Measurements from ENCODE around the gene ZNF813. TPM values are rescaled to one million over a fixed set of nuclear protein-coding genes. Genes with fewer than 3 reads are reported as not detected.

Gene ZNF813
- total and polyA plus RNA-seq, 2 experiments from 2014 or later, result 6.4 to 29.3 TPM

DNA sequence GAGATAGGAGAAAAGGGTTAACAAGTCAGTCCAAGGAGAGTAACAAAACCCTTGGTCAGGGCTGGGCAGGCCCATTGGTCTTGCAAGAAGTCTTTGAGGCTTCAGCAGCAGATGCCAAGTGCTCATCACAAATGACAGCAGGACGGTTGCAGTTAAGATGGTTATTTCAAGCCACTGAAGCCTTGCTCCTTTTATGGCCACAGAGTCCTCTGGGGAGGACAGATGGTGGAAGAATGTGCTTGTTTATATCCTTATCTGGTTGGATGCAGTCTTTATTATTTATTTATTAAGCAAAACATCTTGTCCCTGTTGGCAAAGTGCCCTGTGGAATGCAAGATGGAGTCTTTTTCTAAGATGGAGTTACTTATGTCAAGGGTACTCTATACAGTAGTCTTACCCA, 51.2 kb downstream of the ZNF813 start:
- peaks cover 28% of the 10 kb centered on the region for H3K79me2 ChIP-seq (replicated peaks; ENCODE audit: insufficient read depth)
- no peak overlapping the region for H3K4me3 Mint-ChIP-seq
- no peak overlapping the region for H3K4me2 ChIP-seq
- peaks cover 15% of the 10 kb centered on the region; the same call in 1 of the 2 replicates for H3K4me1 ChIP-seq (ENCODE audit: insufficient read depth)
- no peak overlapping the region for H3K27ac Mint-ChIP-seq
- TF ChIP-seq NANOG (IDR thresholded peaks at IDR 0.05; ENCODE audit: borderline replicate concordance), result no peak
- TF ChIP-seq ZNF114 (CRISPR knock-in tag; IDR thresholded peaks at IDR 0.05), result no peak
- TF ChIP-seq, protein P1, sequence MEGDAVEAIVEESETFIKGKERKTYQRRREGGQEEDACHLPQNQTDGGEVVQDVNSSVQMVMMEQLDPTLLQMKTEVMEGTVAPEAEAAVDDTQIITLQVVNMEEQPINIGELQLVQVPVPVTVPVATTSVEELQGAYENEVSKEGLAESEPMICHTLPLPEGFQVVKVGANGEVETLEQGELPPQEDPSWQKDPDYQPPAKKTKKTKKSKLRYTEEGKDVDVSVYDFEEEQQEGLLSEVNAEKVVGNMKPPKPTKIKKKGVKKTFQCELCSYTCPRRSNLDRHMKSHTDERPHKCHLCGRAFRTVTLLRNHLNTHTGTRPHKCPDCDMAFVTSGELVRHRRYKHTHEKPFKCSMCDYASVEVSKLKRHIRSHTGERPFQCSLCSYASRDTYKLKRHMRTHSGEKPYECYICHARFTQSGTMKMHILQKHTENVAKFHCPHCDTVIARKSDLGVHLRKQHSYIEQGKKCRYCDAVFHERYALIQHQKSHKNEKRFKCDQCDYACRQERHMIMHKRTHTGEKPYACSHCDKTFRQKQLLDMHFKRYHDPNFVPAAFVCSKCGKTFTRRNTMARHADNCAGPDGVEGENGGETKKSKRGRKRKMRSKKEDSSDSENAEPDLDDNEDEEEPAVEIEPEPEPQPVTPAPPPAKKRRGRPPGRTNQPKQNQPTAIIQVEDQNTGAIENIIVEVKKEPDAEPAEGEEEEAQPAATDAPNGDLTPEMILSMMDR (conservative IDR thresholded peaks at IDR 0.05; ENCODE audit: low read depth in 2 of 2), result no peak
- TF ChIP-seq EZH2phosphoT487 (IDR thresholded peaks at IDR 0.05; ENCODE audit: unreplicated experiment), result no peak
- TF ChIP-seq POLR2AphosphoS5 (IDR thresholded peaks at IDR 0.05; ENCODE audit: low read depth), result no peak
- TF ChIP-seq, protein P2, sequence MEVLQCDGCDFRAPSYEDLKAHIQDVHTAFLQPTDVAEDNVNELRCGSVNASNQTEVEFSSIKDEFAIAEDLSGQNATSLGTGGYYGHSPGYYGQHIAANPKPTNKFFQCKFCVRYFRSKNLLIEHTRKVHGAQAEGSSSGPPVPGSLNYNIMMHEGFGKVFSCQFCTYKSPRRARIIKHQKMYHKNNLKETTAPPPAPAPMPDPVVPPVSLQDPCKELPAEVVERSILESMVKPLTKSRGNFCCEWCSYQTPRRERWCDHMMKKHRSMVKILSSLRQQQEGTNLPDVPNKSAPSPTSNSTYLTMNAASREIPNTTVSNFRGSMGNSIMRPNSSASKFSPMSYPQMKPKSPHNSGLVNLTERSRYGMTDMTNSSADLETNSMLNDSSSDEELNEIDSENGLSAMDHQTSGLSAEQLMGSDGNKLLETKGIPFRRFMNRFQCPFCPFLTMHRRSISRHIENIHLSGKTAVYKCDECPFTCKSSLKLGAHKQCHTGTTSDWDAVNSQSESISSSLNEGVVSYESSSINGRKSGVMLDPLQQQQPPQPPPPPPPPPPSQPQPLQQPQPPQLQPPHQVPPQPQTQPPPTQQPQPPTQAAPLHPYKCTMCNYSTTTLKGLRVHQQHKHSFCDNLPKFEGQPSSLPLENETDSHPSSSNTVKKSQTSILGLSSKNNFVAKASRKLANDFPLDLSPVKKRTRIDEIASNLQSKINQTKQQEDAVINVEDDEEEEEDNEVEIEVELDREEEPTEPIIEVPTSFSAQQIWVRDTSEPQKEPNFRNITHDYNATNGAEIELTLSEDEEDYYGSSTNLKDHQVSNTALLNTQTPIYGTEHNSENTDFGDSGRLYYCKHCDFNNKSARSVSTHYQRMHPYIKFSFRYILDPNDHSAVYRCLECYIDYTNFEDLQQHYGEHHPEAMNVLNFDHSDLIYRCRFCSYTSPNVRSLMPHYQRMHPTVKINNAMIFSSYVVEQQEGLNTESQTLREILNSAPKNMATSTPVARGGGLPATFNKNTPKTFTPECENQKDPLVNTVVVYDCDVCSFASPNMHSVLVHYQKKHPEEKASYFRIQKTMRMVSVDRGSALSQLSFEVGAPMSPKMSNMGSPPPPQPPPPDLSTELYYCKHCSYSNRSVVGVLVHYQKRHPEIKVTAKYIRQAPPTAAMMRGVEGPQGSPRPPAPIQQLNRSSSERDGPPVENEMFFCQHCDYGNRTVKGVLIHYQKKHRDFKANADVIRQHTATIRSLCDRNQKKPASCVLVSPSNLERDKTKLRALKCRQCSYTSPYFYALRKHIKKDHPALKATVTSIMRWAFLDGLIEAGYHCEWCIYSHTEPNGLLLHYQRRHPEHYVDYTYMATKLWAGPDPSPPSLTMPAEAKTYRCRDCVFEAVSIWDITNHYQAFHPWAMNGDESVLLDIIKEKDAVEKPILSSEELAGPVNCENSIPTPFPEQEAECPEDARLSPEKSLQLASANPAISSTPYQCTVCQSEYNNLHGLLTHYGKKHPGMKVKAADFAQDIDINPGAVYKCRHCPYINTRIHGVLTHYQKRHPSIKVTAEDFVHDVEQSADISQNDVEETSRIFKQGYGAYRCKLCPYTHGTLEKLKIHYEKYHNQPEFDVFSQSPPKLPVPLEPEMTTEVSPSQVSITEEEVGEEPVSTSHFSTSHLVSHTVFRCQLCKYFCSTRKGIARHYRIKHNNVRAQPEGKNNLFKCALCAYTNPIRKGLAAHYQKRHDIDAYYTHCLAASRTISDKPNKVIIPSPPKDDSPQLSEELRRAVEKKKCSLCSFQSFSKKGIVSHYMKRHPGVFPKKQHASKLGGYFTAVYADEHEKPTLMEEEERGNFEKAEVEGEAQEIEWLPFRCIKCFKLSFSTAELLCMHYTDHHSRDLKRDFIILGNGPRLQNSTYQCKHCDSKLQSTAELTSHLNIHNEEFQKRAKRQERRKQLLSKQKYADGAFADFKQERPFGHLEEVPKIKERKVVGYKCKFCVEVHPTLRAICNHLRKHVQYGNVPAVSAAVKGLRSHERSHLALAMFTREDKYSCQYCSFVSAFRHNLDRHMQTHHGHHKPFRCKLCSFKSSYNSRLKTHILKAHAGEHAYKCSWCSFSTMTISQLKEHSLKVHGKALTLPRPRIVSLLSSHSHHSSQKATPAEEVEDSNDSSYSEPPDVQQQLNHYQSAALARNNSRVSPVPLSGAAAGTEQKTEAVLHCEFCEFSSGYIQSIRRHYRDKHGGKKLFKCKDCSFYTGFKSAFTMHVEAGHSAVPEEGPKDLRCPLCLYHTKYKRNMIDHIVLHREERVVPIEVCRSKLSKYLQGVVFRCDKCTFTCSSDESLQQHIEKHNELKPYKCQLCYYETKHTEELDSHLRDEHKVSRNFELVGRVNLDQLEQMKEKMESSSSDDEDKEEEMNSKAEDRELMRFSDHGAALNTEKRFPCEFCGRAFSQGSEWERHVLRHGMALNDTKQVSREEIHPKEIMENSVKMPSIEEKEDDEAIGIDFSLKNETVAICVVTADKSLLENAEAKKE (CRISPR knock-in tag; IDR thresholded peaks at IDR 0.05), result no peak
- TF ChIP-seq, protein P3, sequence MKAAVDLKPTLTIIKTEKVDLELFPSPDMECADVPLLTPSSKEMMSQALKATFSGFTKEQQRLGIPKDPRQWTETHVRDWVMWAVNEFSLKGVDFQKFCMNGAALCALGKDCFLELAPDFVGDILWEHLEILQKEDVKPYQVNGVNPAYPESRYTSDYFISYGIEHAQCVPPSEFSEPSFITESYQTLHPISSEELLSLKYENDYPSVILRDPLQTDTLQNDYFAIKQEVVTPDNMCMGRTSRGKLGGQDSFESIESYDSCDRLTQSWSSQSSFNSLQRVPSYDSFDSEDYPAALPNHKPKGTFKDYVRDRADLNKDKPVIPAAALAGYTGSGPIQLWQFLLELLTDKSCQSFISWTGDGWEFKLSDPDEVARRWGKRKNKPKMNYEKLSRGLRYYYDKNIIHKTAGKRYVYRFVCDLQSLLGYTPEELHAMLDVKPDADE (IDR thresholded peaks at IDR 0.05), result no peak
- TF ChIP-seq EZH2 (IDR thresholded peaks at IDR 0.05; ENCODE audit: low read depth, unreplicated experiment), result no peak
- TF ChIP-seq JUNB (IDR thresholded peaks at IDR 0.05; ENCODE audit: unreplicated experiment), result no peak
- TF ChIP-seq, protein P4, sequence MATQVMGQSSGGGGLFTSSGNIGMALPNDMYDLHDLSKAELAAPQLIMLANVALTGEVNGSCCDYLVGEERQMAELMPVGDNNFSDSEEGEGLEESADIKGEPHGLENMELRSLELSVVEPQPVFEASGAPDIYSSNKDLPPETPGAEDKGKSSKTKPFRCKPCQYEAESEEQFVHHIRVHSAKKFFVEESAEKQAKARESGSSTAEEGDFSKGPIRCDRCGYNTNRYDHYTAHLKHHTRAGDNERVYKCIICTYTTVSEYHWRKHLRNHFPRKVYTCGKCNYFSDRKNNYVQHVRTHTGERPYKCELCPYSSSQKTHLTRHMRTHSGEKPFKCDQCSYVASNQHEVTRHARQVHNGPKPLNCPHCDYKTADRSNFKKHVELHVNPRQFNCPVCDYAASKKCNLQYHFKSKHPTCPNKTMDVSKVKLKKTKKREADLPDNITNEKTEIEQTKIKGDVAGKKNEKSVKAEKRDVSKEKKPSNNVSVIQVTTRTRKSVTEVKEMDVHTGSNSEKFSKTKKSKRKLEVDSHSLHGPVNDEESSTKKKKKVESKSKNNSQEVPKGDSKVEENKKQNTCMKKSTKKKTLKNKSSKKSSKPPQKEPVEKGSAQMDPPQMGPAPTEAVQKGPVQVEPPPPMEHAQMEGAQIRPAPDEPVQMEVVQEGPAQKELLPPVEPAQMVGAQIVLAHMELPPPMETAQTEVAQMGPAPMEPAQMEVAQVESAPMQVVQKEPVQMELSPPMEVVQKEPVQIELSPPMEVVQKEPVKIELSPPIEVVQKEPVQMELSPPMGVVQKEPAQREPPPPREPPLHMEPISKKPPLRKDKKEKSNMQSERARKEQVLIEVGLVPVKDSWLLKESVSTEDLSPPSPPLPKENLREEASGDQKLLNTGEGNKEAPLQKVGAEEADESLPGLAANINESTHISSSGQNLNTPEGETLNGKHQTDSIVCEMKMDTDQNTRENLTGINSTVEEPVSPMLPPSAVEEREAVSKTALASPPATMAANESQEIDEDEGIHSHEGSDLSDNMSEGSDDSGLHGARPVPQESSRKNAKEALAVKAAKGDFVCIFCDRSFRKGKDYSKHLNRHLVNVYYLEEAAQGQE (IDR thresholded peaks at IDR 0.05; ENCODE audit: unreplicated experiment), result no peak
- H4K20me1 ChIP-seq (replicated peaks; ENCODE audit: insufficient read depth), result no peaks in the 10 kb centered on the region
- no peak for ATAC-seq
- no peaks in the 10 kb centered on the region for H3K27me3 ChIP-seq (ENCODE audit: insufficient read depth)
- H3F3A ChIP-seq (replicated peaks; ENCODE audit: low read depth), result peaks cover 13% of the 10 kb centered on the region; the same call in 1 of the 2 replicates
- no peak for DNase-seq (ENCODE audit: low spot score)
- peaks cover 27% of the 10 kb centered on the region for H3K36me3 Mint-ChIP-seq (ENCODE audit: low read depth)
- peaks cover 6% of the 10 kb centered on the region for H3K27me3 Mint-ChIP-seq (ENCODE audit: insufficient read depth, low read depth, poor library complexity)
- H3K27ac ChIP-seq (ENCODE audit: low read depth), result no peak overlapping the region
- H2AFZ ChIP-seq, result no peak overlapping the region
- peaks cover 9% of the 10 kb centered on the region for H3K4me1 Mint-ChIP-seq
- 0 out of 2 replicates have a peak, but pooled peaks cover 5% of the 10 kb centered on the region for H3K9me2 ChIP-seq (ENCODE audit: insufficient read depth)
- peaks cover 7% of the 10 kb centered on the region for H3K36me3 ChIP-seq (ENCODE audit: insufficient read depth)
- no peak overlapping the region for H3K4me3 ChIP-seq
- peaks cover 3% of the 10 kb centered on the region; the same call in 2 of the 3 replicates for H3K9me3 Mint-ChIP-seq

All from GM23338 (cell line).